ENCODE measurements around the gene NFAT5. TPM values are rescaled to one million over a fixed set of nuclear protein-coding genes. Genes with fewer than 3 reads are reported as not detected.

NFAT5 gene
- total RNA-seq, 2 donors from 2014 or later, result 18.4 to 30.2 TPM

DNA sequence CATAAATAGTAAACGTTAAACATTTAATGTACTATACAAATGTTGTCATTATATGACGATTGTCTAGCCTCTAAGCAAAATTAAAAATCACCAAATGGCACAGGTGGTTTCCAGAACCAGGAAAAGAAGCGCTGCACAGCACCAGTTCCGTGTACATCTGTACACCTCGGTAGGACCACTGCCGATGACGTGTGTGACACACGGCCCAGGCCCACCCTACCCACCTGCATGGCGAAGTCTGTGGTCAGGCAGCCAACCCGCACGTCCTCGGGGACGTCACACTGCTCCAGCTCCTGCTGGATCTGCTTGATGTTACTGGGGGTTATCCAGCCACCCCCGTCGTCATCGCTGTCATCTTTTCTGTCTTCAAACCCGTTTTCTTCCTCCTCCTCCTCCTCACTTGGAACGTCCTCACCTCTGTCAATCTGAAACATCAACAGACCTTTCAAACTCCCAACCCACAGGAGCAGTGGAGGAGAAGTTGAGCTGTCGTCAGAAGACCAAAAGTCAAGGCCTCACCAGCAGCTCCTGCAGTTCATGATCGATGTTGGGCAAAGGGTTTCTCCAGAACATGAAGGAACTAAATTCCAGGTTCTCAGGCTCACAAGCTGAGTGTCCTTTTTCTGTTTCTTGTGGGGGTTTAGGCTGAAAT, 183.1 kb downstream of the NFAT5 start:
- no peak for DNase-seq
- Histone ChIP-seq H3K4me3 (no peak overlapping the region), H3K9ac (ENCODE audit: low read depth in 2 of 2, low read length in 2 of 2) (no peak overlapping the region)

DNA sequence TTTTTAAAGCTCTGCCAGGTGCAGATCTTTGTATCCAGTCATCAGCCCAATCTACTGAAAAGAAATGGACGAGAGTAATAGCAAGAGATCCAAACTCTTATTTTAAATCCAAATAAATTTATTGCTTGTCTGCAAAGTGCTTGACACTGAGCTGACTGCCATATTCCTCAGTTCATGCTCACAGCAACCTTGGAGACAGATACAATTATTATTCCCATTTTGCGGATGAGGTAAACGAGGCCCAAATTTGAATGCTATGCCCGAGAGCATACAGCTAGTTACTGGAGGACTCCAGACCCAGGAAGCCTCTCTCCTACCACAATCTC, 188.3 kb downstream of the NFAT5 start:
- Histone ChIP-seq H3K4me1 (no peaks in the 10 kb centered on the region), H3K27ac (peak overlapping the region; percentile 51), H3K36me3 (peaks cover 8% of the 10 kb centered on the region), H3K9me3 (no peaks in the 10 kb centered on the region), H3K27me3 (no peaks in the 10 kb centered on the region), H3K4me3 (peak overlapping the region; percentile 92), H3K9ac (ENCODE audit: low read depth in 2 of 2, low read length in 2 of 2) (peak overlapping the region; percentile 75 to 94)
- intact Hi-C loops (cut with DNase I), result loop anchor here (2.0 kb wide), 1 partner anchor 45 kb away; no protein-coding TSS in a partner anchor
- DNase-seq, result no peak
- TF ChIP-seq, protein P1, sequence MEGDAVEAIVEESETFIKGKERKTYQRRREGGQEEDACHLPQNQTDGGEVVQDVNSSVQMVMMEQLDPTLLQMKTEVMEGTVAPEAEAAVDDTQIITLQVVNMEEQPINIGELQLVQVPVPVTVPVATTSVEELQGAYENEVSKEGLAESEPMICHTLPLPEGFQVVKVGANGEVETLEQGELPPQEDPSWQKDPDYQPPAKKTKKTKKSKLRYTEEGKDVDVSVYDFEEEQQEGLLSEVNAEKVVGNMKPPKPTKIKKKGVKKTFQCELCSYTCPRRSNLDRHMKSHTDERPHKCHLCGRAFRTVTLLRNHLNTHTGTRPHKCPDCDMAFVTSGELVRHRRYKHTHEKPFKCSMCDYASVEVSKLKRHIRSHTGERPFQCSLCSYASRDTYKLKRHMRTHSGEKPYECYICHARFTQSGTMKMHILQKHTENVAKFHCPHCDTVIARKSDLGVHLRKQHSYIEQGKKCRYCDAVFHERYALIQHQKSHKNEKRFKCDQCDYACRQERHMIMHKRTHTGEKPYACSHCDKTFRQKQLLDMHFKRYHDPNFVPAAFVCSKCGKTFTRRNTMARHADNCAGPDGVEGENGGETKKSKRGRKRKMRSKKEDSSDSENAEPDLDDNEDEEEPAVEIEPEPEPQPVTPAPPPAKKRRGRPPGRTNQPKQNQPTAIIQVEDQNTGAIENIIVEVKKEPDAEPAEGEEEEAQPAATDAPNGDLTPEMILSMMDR (IDR thresholded peaks at IDR 0.05), result no peak

More for the DNA sequence above, 183.1 kb downstream of the NFAT5 start:
- Histone ChIP-seq H3K4me1 (no peaks in the 10 kb centered on the region), H3K27ac (no peak overlapping the region), H3K9me3 (no peaks in the 10 kb centered on the region), H3K36me3 (peaks cover 17% of the 10 kb centered on the region), H3K27me3 (no peaks in the 10 kb centered on the region)
- TF ChIP-seq, protein P1 (IDR thresholded peaks at IDR 0.05), result no peak
- intact Hi-C loops (cut with DNase I), result loop anchor here (5.0 kb wide), 1 partner anchor 357 kb away; no protein-coding TSS in a partner anchor

Small RNA genes lying within 50 kb of the gene (microRNA-seq; reads per million reads assigned to microRNA genes)
- gene MIR1538, result not detected

Other genes starting within 250 kb of the NFAT5 start
- 10 to 100 TPM; 13.2 to 35.1 TPM for gene PDF, start 235.4 kb upstream of the NFAT5 start, total RNA-seq
- 10 to 100 TPM; 28.4 to 44.5 TPM for gene COG8, start 226.4 kb upstream of the NFAT5 start, total RNA-seq
- 10 to 100 TPM; 22.0 to 23.7 TPM for gene NIP7, start 226.2 kb upstream of the NFAT5 start, total RNA-seq
- gene TMED6, start 214.2 kb upstream of the NFAT5 start, total RNA-seq, result 1 to 10 TPM; 3.6 to 6.0 TPM
- gene TERF2, start 180.0 kb upstream of the NFAT5 start, total RNA-seq, result 10 to 100 TPM; 31.2 to 38.5 TPM
- 100 to 1,000 TPM; 166 to 220 TPM for gene CYB5B, start 141.3 kb upstream of the NFAT5 start, total RNA-seq
- gene NQO1, start 160.6 kb downstream of the NFAT5 start, total RNA-seq, result 100 to 1,000 TPM in 1 of 2 donors, 10 to 100 TPM in 1; 94.6 to 134 TPM
- gene NOB1, start 189.0 kb downstream of the NFAT5 start, total RNA-seq, result 10 to 100 TPM; 36.3 to 45.8 TPM
- 100 to 1,000 TPM in 1 of 2 donors, 10 to 100 TPM in 1; 73.2 to 102 TPM for gene WWP2, start 196.4 kb downstream of the NFAT5 start, total RNA-seq

Measured in colonic mucosa (tissue), 4 donors.